ENCODE data around the gene GP2.

Gene GP2

GRCh38 chr16:20307240-20307671 lies 20.1 kb downstream of the GP2 start:
- DNase-seq (ENCODE audit: low read depth in 2 of 2): no peak

GRCh38 chr16:20306401-20306800 lies 20.9 kb downstream of the GP2 start:
- DNase-seq (ENCODE audit: low read depth in 2 of 2): no peak

- DNase-seq (ENCODE audit: low read depth in 2 of 2): no peak
Measured at GRCh38 chr16:20303012-20303411, 24.3 kb downstream of the GP2 start.

GRCh38 chr16:20302389-20302788 lies 24.9 kb downstream of the GP2 start:
- no peak for DNase-seq (ENCODE audit: low read depth in 2 of 2)

GRCh38 chr16:20301840-20302239 lies 25.5 kb downstream of the GP2 start:
- no peak for DNase-seq (ENCODE audit: low read depth in 2 of 2)

GRCh38 chr16:20300312-20301097 lies 26.8 kb downstream of the GP2 start:
- DNase-seq (ENCODE audit: low read depth in 2 of 2): peak in 1 of 2 experiments; percentile 1

- DNase-seq (ENCODE audit: low read depth in 2 of 2): no peak
Measured at GRCh38 chr16:20298452-20298851, 28.9 kb downstream of the GP2 start.

GRCh38 chr16:20291208-20292206 lies 35.8 kb downstream of the GP2 start:
- DNase-seq (ENCODE audit: low read depth in 2 of 2): no peak

GRCh38 chr16:20289571-20289970 lies 37.7 kb downstream of the GP2 start:
- DNase-seq (ENCODE audit: low read depth in 2 of 2): no peak

GRCh38 chr16:20285993-20286499 lies 41.3 kb downstream of the GP2 start:
- DNase-seq (ENCODE audit: low read depth in 2 of 2): no peak

GRCh38 chr16:20280259-20280658 lies 47.1 kb downstream of the GP2 start:
- DNase-seq (ENCODE audit: low read depth in 2 of 2): no peak

- DNase-seq (ENCODE audit: low read depth in 2 of 2): no peak
Measured at GRCh38 chr16:20271893-20272292, 55.4 kb downstream of the GP2 start.

- DNase-seq (ENCODE audit: low read depth in 2 of 2): no peak
Measured at GRCh38 chr16:20268409-20268808, 58.9 kb downstream of the GP2 start.

- no peak for DNase-seq (ENCODE audit: low read depth in 2 of 2)
Measured at GRCh38 chr16:20265019-20265418, 62.3 kb downstream of the GP2 start.

GRCh38 chr16:20263138-20263855 lies 64.0 kb downstream of the GP2 start:
- no peak for DNase-seq (ENCODE audit: low read depth in 2 of 2)

- DNase-seq (ENCODE audit: low read depth in 2 of 2): no peak
Measured at GRCh38 chr16:20262248-20262647, 65.1 kb downstream of the GP2 start.

- no peak for DNase-seq (ENCODE audit: low read depth in 2 of 2)
Measured at GRCh38 chr16:20260215-20261009, 66.9 kb downstream of the GP2 start.
